ENCODE results near the gene ZNF217.

DNA sequence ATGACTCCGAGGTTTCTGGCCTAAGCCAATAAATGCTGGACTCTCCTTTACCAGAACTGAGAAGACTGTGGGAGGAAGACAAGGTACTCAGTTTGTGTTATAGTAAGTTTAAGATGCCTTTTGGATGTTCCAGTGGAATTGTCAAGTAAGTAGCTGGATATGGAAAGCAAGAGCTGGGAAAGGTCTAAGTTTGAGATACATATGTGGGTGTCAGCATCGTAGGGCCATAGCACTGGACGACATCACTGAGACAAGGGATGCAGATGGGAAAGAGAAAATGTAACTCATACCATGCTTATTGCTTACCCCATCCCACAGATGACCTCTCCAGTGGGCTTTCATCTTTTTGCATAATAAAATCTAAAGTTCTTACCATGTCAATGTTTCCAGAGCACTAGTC lies 45.5 kb upstream of the ZNF217 start:
- TF ChIP-seq, protein P1, sequence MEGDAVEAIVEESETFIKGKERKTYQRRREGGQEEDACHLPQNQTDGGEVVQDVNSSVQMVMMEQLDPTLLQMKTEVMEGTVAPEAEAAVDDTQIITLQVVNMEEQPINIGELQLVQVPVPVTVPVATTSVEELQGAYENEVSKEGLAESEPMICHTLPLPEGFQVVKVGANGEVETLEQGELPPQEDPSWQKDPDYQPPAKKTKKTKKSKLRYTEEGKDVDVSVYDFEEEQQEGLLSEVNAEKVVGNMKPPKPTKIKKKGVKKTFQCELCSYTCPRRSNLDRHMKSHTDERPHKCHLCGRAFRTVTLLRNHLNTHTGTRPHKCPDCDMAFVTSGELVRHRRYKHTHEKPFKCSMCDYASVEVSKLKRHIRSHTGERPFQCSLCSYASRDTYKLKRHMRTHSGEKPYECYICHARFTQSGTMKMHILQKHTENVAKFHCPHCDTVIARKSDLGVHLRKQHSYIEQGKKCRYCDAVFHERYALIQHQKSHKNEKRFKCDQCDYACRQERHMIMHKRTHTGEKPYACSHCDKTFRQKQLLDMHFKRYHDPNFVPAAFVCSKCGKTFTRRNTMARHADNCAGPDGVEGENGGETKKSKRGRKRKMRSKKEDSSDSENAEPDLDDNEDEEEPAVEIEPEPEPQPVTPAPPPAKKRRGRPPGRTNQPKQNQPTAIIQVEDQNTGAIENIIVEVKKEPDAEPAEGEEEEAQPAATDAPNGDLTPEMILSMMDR (IDR thresholded peaks at IDR 0.05; ENCODE audit: low read depth, low read length), result no peak
- TF ChIP-seq, protein P2, sequence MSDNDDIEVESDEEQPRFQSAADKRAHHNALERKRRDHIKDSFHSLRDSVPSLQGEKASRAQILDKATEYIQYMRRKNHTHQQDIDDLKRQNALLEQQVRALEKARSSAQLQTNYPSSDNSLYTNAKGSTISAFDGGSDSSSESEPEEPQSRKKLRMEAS (IDR thresholded peaks at IDR 0.05; ENCODE audit: low read depth, low read length), result no peak
- TF ChIP-seq POLR2A (IDR thresholded peaks at IDR 0.05; ENCODE audit: extremely low read depth, insufficient read length) (no peak), MYC (IDR thresholded peaks at IDR 0.05; ENCODE audit: low read depth, low read length) (no peak)
